HCT116 (cell line): ENCODE data around the gene PDPK1.

ENCODE experiments used
- CTCF ChIP-seq, 3 experiments: fragments of 200-600 bp in 1 of 3; sonication (generic) in 1 of 3; IDR thresholded peaks in 2 of 3; conservative IDR thresholded peaks in 1 of 3; 2 replicates each; pipeline ENCODE4 v1.5.1; 2012 to 2017; ENCODE audit warnings: low read depth in 2 of 3, low read length in 2 of 3, antibody characterized with exemption in 1 of 3, borderline replicate concordance in 1 of 3, control low read depth in 1 of 3, mild to moderate bottlenecking in 1 of 3, mixed read lengths in 1 of 3, mixed run types in 1 of 3, moderate library complexity in 1 of 3; ENCODE audit not compliant: insufficient read depth in 1 of 3
- EZH2 ChIP-seq: fragments of 200-600 bp; sonication (generic); IDR thresholded peaks from 2 replicates; pipeline ENCODE4 v1.6.1; 2017; ENCODE audit warnings: antibody characterized with exemption, mixed run types
- JUND ChIP-seq: IDR thresholded peaks from 2 replicates; pipeline ENCODE4 v1.6.1; 2012
- MAX ChIP-seq: IDR thresholded peaks from 2 replicates; pipeline ENCODE4 v1.6.1; 2012
- POLR2A ChIP-seq: IDR thresholded peaks from 2 replicates; pipeline ENCODE4 v1.7.0; 2011; ENCODE audit warnings: borderline replicate concordance; ENCODE audit not compliant: insufficient read depth, insufficient read length; ENCODE audit errors: extremely low read depth
- POLR2AphosphoS5 ChIP-seq: IDR thresholded peaks from 2 replicates; pipeline ENCODE4 v1.6.1; 2011; ENCODE audit warnings: mild to moderate bottlenecking, low read depth, low read length, moderate library complexity
- SIN3A ChIP-seq: IDR thresholded peaks from 2 replicates; pipeline ENCODE4 v1.6.1; 2012; ENCODE audit warnings: low read depth
- SP1 ChIP-seq: IDR thresholded peaks from 2 replicates; pipeline ENCODE4 v1.6.1; 2012; ENCODE audit warnings: low read depth
- ZFX ChIP-seq: fragments of 450-650 bp; IDR thresholded peaks from 2 replicates; pipeline ENCODE4 v1.6.1; 2017
- ZNF274 ChIP-seq: fragments of 200-500 bp; sonication (Bioruptor generic); IDR thresholded peaks from 2 replicates; pipeline ENCODE4 v1.6.1; 2014; ENCODE audit warnings: mild to moderate bottlenecking, low read depth, low read length, inconsistent platforms

DNA sequence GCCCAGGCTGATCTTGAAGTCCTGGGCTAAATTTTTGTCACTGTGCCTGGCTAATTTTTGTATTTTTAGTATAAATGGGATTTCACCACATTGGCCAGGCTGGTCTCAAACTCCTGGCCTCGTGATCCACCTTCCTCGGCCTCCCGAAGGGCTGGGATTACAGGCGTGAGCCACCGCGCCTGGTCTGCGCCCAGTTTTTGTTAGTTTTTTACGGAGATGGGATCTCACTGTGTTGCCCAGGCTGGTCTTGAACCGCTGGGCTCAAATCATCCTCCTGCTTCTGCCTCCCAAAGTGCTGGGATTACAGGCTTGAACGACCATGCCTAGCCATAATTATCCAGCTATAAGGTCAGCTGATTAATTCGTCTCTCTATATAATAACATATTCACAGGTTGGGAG, 3.9 kb upstream of the PDPK1 start:
- TF ChIP-seq MAX = no peak
- no peak for TF ChIP-seq CTCF (IDR thresholded peaks at IDR 0.05 in 2 of 3, conservative IDR thresholded peaks at IDR 0.05 in 1 of 3; ENCODE audit: borderline replicate concordance in 1 of 3, insufficient read depth in 1 of 3, low read depth in 2 of 3, low read length in 2 of 3)
- TF ChIP-seq POLR2AphosphoS5 = no peak
- no peak for TF ChIP-seq JUND
- TF ChIP-seq ZNF274 = no peak
- TF ChIP-seq SP1 = no peak
- TF ChIP-seq POLR2A = no peak
- no peak for TF ChIP-seq EZH2
- no peak for TF ChIP-seq ZFX
- TF ChIP-seq SIN3A = no peak
